Lung (tissue), 12 donors: Measurements from ENCODE around the gene POLE. TPM values are rescaled to one million over a fixed set of nuclear protein-coding genes. Genes with fewer than 3 reads are reported as not detected.

Source experiments
- ATAC-seq: fragments of 200-7000 bp; cut with Tn5 transposase; one replicate; pipeline ENCODE4 v1.9.1; 2020; ENCODE audit warnings: moderate number of reproducible peaks; ENCODE audit not compliant: insufficient read depth, low FRiP score
- DNase-seq, 3 donors: peaks; one replicate each; pipeline ENCODE4 v3.0.0-alpha.2; 2013 to 2017
- H3K27ac ChIP-seq, 2 donors: one replicate each; pipeline ENCODE4 v1.5.1; 2013; ENCODE audit warnings: mild to moderate bottlenecking in 2 of 2, moderate library complexity in 2 of 2, control low read depth in 1 of 2, inconsistent platforms in 1 of 2, low read depth in 1 of 2, low read length in 1 of 2
- H3K27me3 ChIP-seq, 3 donors: one replicate each; pipeline ENCODE4 v1.5.1; 2013; ENCODE audit warnings: low read length in 2 of 3; ENCODE audit not compliant: control insufficient read depth in 3 of 3, insufficient read depth in 3 of 3
- H3K36me3 ChIP-seq, 4 donors: one replicate each; pipeline ENCODE4 v1.5.1; 2013; ENCODE audit warnings: low read length in 4 of 4, mild to moderate bottlenecking in 1 of 4, moderate library complexity in 1 of 4; ENCODE audit not compliant: control insufficient read depth in 4 of 4, insufficient read depth in 4 of 4
- H3K4me1 ChIP-seq, 5 donors: one replicate each; pipeline ENCODE4 v1.5.1; 2013; ENCODE audit warnings: low read length in 5 of 5, mild to moderate bottlenecking in 2 of 5, moderate library complexity in 1 of 5; ENCODE audit not compliant: control insufficient read depth in 5 of 5, insufficient read depth in 5 of 5
- H3K4me3 ChIP-seq: one replicate; pipeline ENCODE4 v1.5.1; 2013; ENCODE audit warnings: mild to moderate bottlenecking, control low read depth, moderate library complexity
- H3K9ac ChIP-seq, 2 donors: one replicate each; pipeline ENCODE4 v1.5.1; 2013; ENCODE audit warnings: low read length in 2 of 2, control low read depth in 1 of 2; ENCODE audit not compliant: insufficient read depth in 1 of 2
- H3K9me3 ChIP-seq, 4 donors: one replicate each; pipeline ENCODE4 v1.5.1; 2013; ENCODE audit warnings: low read length in 3 of 4, mild to moderate bottlenecking in 1 of 4, moderate library complexity in 1 of 4; ENCODE audit not compliant: control insufficient read depth in 4 of 4, insufficient read depth in 3 of 4
- WGBS, 2 donors: extraction: QIAGEN DNeasy Blood & Tissue Kit; methylation state at CpG; one replicate each; pipeline ENCODE4 v1.1.7; 2013; 5-methylcytosine and 5-hydroxymethylcytosine counted together
- polyA plus RNA-seq, 2 donors: library from polyadenylated mRNA; stranded (reverse); fragments of 200-250 nt; gene quantifications; one replicate each; pipeline ENCODE4 v1.2.1, GENCODE V29; 2013
- total RNA-seq, 2 donors: library from RNA; depleted of rRNA in 1 of 2; stranded (reverse); fragments of >200 nt in 1 of 2; gene quantifications; one replicate each; pipeline ENCODE4 v1.2.1, GENCODE V29; 2014 to 2021
- TF ChIP-seq, protein P1 (sequence below): IDR thresholded peaks from 2 replicates; pipeline ENCODE4 v1.5.1; 2012; ENCODE audit warnings: mild to moderate bottlenecking; ENCODE audit errors: control extremely low read depth, extremely low read depth
- donor health status: control.
- donor health status: control.
- donor health status: Bipolar disorder and iron deficiency.
- donor health status: healthy.
- donor health status: DM: yes; HTN: yes; CAD: no.

Gene POLE
- total and polyA plus RNA-seq, 4 donors = 9.3 to 49.9 (median 25.3) TPM

DNA sequence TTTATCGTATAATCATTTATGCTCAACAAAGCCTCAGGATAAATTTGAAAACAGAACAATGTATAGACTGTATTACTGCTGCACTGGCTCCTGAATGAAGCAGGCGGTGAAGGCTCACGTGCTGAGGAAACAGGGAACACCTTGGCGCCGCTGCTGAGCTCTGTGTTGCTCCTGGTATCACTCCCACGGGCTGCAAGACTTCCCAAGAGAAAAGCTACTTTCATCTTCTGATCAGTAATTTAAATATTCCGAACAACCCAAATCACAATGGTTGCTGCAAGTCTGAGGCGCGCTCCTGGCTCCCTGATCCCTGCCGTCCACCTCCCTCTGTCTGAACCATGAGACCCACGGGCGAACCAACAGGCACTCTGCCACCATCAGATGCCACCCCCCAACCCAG is 39.2 kb upstream of the POLE start:
- Histone ChIP-seq H3K27me3 (no peaks in the 10 kb centered on the region), H3K4me3 (no peak overlapping the region), H3K36me3 (peaks cover 21 to 65% (median 32%) of the 10 kb centered on the region in 4 donors), H3K27ac (no peak overlapping the region), H3K4me1 (no peaks in the 10 kb centered on the region), H3K9me3 (no peaks in the 10 kb centered on the region), H3K9ac (no peak overlapping the region)
- DNase-seq (no peak), ATAC-seq (no peak)
- WGBS, 2 donors = 95 to 96% methylated on average over 12 of the region's 12 CpGs
- TF ChIP-seq, protein P1, sequence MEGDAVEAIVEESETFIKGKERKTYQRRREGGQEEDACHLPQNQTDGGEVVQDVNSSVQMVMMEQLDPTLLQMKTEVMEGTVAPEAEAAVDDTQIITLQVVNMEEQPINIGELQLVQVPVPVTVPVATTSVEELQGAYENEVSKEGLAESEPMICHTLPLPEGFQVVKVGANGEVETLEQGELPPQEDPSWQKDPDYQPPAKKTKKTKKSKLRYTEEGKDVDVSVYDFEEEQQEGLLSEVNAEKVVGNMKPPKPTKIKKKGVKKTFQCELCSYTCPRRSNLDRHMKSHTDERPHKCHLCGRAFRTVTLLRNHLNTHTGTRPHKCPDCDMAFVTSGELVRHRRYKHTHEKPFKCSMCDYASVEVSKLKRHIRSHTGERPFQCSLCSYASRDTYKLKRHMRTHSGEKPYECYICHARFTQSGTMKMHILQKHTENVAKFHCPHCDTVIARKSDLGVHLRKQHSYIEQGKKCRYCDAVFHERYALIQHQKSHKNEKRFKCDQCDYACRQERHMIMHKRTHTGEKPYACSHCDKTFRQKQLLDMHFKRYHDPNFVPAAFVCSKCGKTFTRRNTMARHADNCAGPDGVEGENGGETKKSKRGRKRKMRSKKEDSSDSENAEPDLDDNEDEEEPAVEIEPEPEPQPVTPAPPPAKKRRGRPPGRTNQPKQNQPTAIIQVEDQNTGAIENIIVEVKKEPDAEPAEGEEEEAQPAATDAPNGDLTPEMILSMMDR = no peak

DNA sequence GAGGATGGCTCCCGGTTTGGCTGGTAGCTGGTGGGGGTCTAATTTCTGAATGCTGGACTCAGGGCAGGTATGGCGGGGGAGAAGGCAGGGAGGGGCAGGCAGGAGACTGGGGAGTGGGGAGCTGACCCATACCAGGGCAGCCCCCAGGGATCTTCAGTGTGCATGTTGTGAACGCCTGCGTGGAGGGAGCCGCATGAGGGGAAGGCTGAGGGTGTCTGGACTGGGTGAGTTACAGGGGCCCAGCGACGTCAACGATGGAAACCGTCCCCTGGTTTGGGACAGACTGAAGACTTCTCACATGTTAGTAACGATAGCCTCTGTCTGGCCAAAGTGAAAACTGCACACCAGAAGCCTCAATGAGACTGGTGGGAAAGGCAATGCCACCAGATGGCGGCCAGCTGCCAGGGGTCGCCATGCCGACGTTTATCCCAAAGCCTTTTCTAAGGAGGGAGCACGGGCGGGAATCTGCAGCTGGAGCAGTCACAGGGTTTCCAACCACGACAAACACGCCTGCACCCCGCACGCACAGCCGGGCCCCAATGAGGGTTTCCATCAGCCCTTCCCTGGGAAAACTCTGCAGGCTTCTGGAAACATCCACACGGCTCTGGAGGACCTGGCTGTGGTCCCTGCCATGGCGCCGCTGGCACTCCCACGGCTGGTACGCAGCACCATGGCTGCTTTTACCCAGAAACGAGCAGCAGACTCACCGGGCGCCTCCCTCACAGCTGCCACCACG is 37.5 kb upstream of the POLE start:
- no peak for ATAC-seq
- 92 to 93% methylated on average over 30 of the region's 30 CpGs for WGBS, 2 donors
- H3K4me1 ChIP-seq = no peaks in the 10 kb centered on the region

GRCh38 chr12:132723764-132724140 is 36.6 kb upstream of the POLE start:
- peaks cover 19 to 69% (median 32%) of the 10 kb centered on the region in 4 donors for H3K36me3 ChIP-seq
- no peak overlapping the region for H3K4me3 ChIP-seq
- TF ChIP-seq, protein P1 = no peak
- no peak overlapping the region for H3K27ac ChIP-seq
- H3K27me3 ChIP-seq = no peaks in the 10 kb centered on the region
- ATAC-seq (no peak), DNase-seq (no peak)
- H3K9ac ChIP-seq = no peak overlapping the region
- no peaks in the 10 kb centered on the region for H3K4me1 ChIP-seq
- H3K9me3 ChIP-seq = no peaks in the 10 kb centered on the region
- WGBS, 2 donors = 91 to 96% methylated on average over 2 of the region's 2 CpGs

More for the DNA sequence above, 37.5 kb upstream of the POLE start:
- DNase-seq = no peak
- no peaks in the 10 kb centered on the region for H3K9me3 ChIP-seq
- H3K27me3 ChIP-seq = no peaks in the 10 kb centered on the region
- H3K4me3 ChIP-seq = no peak overlapping the region
- H3K9ac ChIP-seq = no peak overlapping the region
- H3K36me3 ChIP-seq = peaks cover 19 to 64% (median 29%) of the 10 kb centered on the region in 4 donors
- no peak overlapping the region for H3K27ac ChIP-seq
- TF ChIP-seq, protein P1 = no peak
